Esophagus squamous epithelium (tissue), 5 donors: ENCODE measurements around the gene ZNF638. TPM values are rescaled to one million over a fixed set of nuclear protein-coding genes. Genes with fewer than 3 reads are reported as not detected.
"Not testable (repeated sequence)": the region's sequence is repeated elsewhere in the genome, so short reads cannot be mapped to it uniquely, and the experiment has no call there.

Experiments
- DNase-seq: peaks from one replicate; lab custom pipeline; 2025; lab: John Stamatoyannopoulos, UW
- H3K27ac ChIP-seq, 4 donors: fragments of 200-600 bp; sonication (generic); one replicate each; pipeline ENCODE4 v1.5.1; 2016 to 2019; ENCODE audit warnings: mild to moderate bottlenecking in 1 of 4
- H3K27me3 ChIP-seq, 4 donors: fragments of 200-600 bp; sonication (generic); 1 replicate in 3 of 4; 2 replicates in 1 of 4; pipeline versions ENCODE4 v1.5.1 to v1.6.0; 2017 to 2021; ENCODE audit warnings: antibody characterized with exemption in 1 of 4
- H3K36me3 ChIP-seq, 3 donors: fragments of 200-600 bp; sonication (generic); one replicate each; pipeline ENCODE4 v1.5.1; 2016 to 2019
- H3K4me1 ChIP-seq, 3 donors: fragments of 200-600 bp; sonication (generic); one replicate each; pipeline ENCODE4 v1.5.1; 2017 to 2019
- H3K4me3 ChIP-seq, 4 donors: fragments of 200-600 bp; sonication (generic); 1 replicate in 3 of 4; 2 replicates in 1 of 4; pipeline ENCODE4 v1.5.1; 2016 to 2019; ENCODE audit warnings: mild to moderate bottlenecking in 2 of 4, moderate library complexity in 1 of 4
- H3K9me3 ChIP-seq, 3 donors: fragments of 200-600 bp; sonication (generic); one replicate each; pipeline ENCODE4 v1.5.1; 2016 to 2019
- CTCF ChIP-seq, 6 experiments: fragments of 450-650 bp in 4 of 6; fragments of 200-600 bp in 2 of 6; sonication (generic) in 2 of 6; IDR thresholded peaks; one replicate each; pipeline ENCODE4 v1.5.1; 2016 to 2019; ENCODE audit warnings: antibody characterized with exemption in 6 of 6, mild to moderate bottlenecking in 4 of 6, moderate library complexity in 4 of 6
- POLR2A ChIP-seq, 4 donors: fragments of 450-650 bp; IDR thresholded peaks; one replicate each; pipeline ENCODE4 v1.6.1; 2017; ENCODE audit warnings: antibody characterized with exemption in 4 of 4, mild to moderate bottlenecking in 4 of 4, moderate library complexity in 3 of 4
- WGBS, 2 donors: methylation state at CpG; one replicate each; pipeline ENCODE4 v1.1.5; 2018; 5-methylcytosine and 5-hydroxymethylcytosine counted together
- intact Hi-C: fragments of 100-400 bp; cut with DNase I; formaldehyde crosslinking; loops from one replicate; pipeline ENCODE4 v1.15.0; 2022
- total RNA-seq, 4 donors: library from RNA; depleted of rRNA; stranded (reverse); fragments of >200 nt; gene quantifications; one replicate each; pipeline ENCODE4 v1.1.0, GENCODE V29; 2016
- donor health status: DM: yes; HTN: yes; CAD: no.

ZNF638 gene
- total RNA-seq, 4 donors from 2014 or later: 67.3 to 133 (median 79.2) TPM

- TF ChIP-seq CTCF (IDR thresholded peaks at IDR 0.05) (no peak), POLR2A (IDR thresholded peaks at IDR 0.05) (no peak)
- H3K4me3 ChIP-seq: no peak overlapping the region
- no peak for DNase-seq
- H3K36me3 ChIP-seq: peaks cover 5 to 99% (median 19%) of the 10 kb centered on the region in 3 donors
- H3K27ac ChIP-seq: no peak overlapping the region
- H3K9me3 ChIP-seq: no peaks in the 10 kb centered on the region
- H3K27me3 ChIP-seq: no peaks in the 10 kb centered on the region
- peaks cover 0 to under 1% (median 0%) of the 10 kb centered on the region in 3 donors for H3K4me1 ChIP-seq
- intact Hi-C loops: no loop called here
- 94 to 95% methylated on average over 3 of the region's 3 CpGs for WGBS, 2 donors
Observed at GRCh38 chr2:71428472-71429383, 97.1 kb downstream of the ZNF638 start.

- H3K4me3 ChIP-seq, intact Hi-C loops, H3K36me3 ChIP-seq, H3K27me3 ChIP-seq, H3K9me3 ChIP-seq, H3K27ac ChIP-seq, H3K4me1 ChIP-seq, DNase-seq: not testable (repeated sequence)
- 75% methylated on average over 5 of the region's 5 CpGs for WGBS, 2 donors
Observed at GRCh38 chr2:71445142-71445541, 113.6 kb downstream of the ZNF638 start.

- Histone ChIP-seq H3K36me3 (peaks cover 0 to 5% (median 0%) of the 10 kb centered on the region in 3 donors), H3K27me3 (no peaks in the 10 kb centered on the region), H3K9me3 (no peaks in the 10 kb centered on the region), H3K27ac (no peak overlapping the region), H3K4me3 (no peak overlapping the region), H3K4me1 (no peaks in the 10 kb centered on the region)
- TF ChIP-seq CTCF (IDR thresholded peaks at IDR 0.05) (no peak), POLR2A (IDR thresholded peaks at IDR 0.05) (no peak)
- 90 to 100% methylated on average over 1 of the region's 1 CpG for WGBS, 2 donors
- DNase-seq: no peak
- intact Hi-C loops: no loop called here
Observed at GRCh38 chr2:71446505-71446904, 114.9 kb downstream of the ZNF638 start.

GRCh38 chr2:71449343-71449742 lies 117.8 kb downstream of the ZNF638 start:
- H3K36me3 ChIP-seq: no peaks in the 10 kb centered on the region
- no peak overlapping the region for H3K27ac ChIP-seq
- WGBS, 2 donors: 55 to 63% methylated on average over 3 of the region's 3 CpGs
- H3K4me3 ChIP-seq: no peak overlapping the region
- H3K9me3 ChIP-seq: no peaks in the 10 kb centered on the region
- peaks cover 0 to 17% (median 0%) of the 10 kb centered on the region in 4 donors for H3K27me3 ChIP-seq
- no peak for DNase-seq
- intact Hi-C loops: no loop called here
- TF ChIP-seq POLR2A (IDR thresholded peaks at IDR 0.05) (no peak), CTCF (IDR thresholded peaks at IDR 0.05) (no peak)
- peaks cover 0 to 23% (median 16%) of the 10 kb centered on the region in 3 donors for H3K4me1 ChIP-seq

GRCh38 chr2:71451705-71452104 lies 120.1 kb downstream of the ZNF638 start:
- Histone ChIP-seq H3K9me3 (no peaks in the 10 kb centered on the region), H3K27ac (peak overlapping the region in 1 of 4 donors; percentile 37), H3K4me1 (peaks cover 8 to 47% (median 35%) of the 10 kb centered on the region in 3 donors), H3K4me3 (no peak overlapping the region), H3K27me3 (peaks cover 0 to 35% (median 0%) of the 10 kb centered on the region in 4 donors), H3K36me3 (no peaks in the 10 kb centered on the region)
- intact Hi-C loops: no loop called here
- TF ChIP-seq POLR2A (IDR thresholded peaks at IDR 0.05) (no peak), CTCF (IDR thresholded peaks at IDR 0.05) (no peak)
- 81 to 82% methylated on average over 4 of the region's 4 CpGs for WGBS, 2 donors
- DNase-seq: no peak
